Pons (tissue), 1 donor: Measurements from ENCODE around the gene FAM240B.

Experiments
- DNase-seq: peaks from one replicate; pipeline ENCODE4 v3.0.0-alpha.2; 2016; ENCODE audit warnings: low spot score

FAM240B gene

GRCh38 chr9:38668791-38669466 is 51.0 kb downstream of the FAM240B start:
- DNase-seq, result no peak

GRCh38 chr9:38662763-38663593 is 57.0 kb downstream of the FAM240B start:
- DNase-seq, result peak; percentile 92

- DNase-seq, result peak; percentile 81
Measured at GRCh38 chr9:38659538-38659937, 60.4 kb downstream of the FAM240B start.

DNA sequence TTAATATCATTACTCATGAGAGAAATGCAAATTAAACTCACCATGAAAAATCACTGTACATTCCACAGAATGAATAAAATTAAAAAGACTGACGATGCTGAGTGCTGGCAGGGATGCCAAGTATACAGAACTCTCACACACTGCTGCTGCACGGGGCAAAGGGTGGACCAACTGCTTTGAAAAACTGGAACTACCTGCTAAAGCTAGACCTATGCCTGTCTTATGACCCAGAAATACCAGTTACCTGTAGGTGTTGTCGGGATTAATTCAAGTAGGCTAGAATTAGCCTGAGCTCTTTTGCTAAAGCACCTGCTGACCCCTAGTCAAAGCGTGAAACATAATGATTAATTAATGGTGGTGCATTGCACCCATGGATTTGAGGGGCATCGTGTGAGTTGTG is 63.0 kb downstream of the FAM240B start:
- DNase-seq, result no peak

DNA sequence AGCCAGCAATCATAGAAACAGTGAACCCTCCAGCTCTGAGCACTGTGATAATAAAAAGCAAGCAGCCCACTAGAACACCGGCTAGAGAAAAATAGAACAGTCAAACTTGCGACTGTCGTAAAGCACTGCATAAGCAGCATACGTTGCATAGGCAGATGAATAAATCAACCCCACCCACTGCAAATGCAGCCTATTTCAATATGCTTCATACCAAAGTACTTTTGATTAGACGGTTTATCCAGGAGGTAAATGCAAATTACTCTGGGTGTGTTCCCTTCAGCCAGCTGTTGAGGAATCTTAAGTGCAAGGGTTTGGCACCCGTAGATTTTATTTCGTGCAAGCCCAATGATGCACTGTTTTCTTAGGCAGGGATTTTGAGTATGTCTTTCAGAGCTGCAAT is 67.4 kb downstream of the FAM240B start:
- no peak for DNase-seq

DNA sequence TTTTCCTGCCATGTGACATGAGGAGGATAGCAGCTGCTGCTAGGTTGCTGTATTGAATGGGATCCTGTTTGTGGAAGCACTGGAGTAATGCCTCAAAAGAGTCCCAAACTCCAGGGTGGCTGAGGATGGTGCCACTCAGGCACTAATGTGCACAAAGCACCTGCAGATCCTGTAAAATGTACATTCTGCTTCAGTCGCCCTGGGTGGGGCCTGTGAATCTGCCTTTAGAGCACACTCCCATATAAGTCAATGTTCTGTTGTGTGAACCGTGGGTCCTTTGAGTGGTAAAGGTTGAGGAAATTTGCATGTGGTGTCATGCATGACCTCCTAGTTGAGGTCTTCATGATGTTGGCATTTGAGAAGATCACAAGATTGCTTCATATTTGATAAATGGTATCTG is 67.9 kb downstream of the FAM240B start:
- DNase-seq, result no peak

- DNase-seq, result no peak
Measured at GRCh38 chr9:38651400-38652042, 68.4 kb downstream of the FAM240B start.

DNA sequence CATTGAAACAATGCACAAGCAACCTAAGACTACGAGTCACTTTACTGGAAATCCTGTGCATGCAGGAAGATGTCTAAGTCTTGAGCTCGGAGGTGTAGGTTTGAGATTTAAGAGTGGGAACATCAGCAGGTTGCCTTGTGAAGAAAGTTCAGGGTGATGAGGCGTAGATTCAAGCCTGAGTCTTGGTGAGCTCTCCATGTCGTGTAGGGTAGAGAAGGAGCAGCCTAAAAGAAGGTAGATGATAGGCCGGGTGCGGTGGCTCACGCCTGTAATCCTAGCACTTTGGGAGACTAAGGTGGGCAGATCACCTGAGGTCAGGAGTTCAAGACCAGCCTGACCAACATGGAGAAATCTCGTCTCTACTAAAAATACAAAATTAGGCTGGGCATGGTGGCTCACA is 69.4 kb downstream of the FAM240B start:
- no peak for DNase-seq

DNA sequence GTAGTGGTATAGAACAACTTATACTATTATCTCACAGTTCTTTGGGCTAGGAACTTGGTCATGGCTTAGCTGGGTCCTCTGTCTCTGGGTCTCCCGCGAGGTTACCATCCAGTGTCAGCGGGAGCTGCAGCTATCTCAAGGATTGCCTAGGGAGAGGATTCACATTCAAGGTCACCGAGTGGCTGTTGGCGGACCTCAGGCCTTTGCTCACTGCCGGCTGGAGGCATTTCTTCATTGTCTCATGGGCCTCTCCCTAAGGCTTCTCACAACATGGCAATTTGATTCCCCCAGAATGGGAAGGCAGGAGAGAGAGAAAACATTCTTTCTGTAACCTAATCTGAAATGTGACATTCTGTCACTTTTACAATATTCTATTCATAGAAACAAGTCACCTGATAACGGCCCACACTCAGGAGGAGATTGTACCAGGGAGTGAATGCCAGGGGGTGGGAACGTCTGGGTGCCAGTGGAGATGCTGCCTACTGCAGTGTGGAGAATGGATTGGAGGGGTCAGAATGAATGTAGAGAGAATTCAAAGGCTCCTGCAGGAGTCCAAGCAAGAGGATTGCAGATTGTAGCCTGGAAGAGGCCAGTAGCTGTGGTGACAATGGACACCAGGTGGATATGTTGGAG is 70.1 kb downstream of the FAM240B start:
- DNase-seq, result no peak

GRCh38 chr9:38644601-38645000 is 75.3 kb downstream of the FAM240B start:
- no peak for DNase-seq
